Smooth muscle cell (in vitro differentiated cells): ENCODE data around the gene RLIM. TPM values are rescaled to one million over a fixed set of nuclear protein-coding genes. Genes with fewer than 3 reads are reported as not detected.
"Not testable (repeated sequence)": the region's sequence is repeated elsewhere in the genome, so short reads cannot be mapped to it uniquely, and the experiment has no call there.

Experiments used
- DNase-seq: peaks from one replicate; lab custom pipeline; 2025; ENCODE audit not compliant: unreplicated experiment; lab: John Stamatoyannopoulos, UW
- H2AFZ ChIP-seq: fragments of 200-600 bp; sonication (generic); 2 replicates; pipeline ENCODE4 v1.6.0; 2016; ENCODE audit warnings: antibody characterized with exemption, low read depth, mild to moderate bottlenecking
- H3F3A ChIP-seq: fragments of 200-600 bp; sonication (generic); 2 replicates; pipeline ENCODE4 v1.6.0; 2017; ENCODE audit warnings: antibody characterized with exemption, low read depth
- H3K27ac ChIP-seq: fragments of 200-600 bp; sonication (generic); 2 replicates; pipeline ENCODE4 v1.5.1; 2016; ENCODE audit warnings: low read depth, mild to moderate bottlenecking
- H3K27me3 ChIP-seq: fragments of 200-600 bp; sonication (generic); 2 replicates; pipeline ENCODE4 v1.6.1; 2016; ENCODE audit warnings: low read depth, mild to moderate bottlenecking
- H3K36me3 ChIP-seq: fragments of 200-600 bp; sonication (generic); 2 replicates; pipeline ENCODE4 v1.5.1; 2016; ENCODE audit warnings: low read depth
- H3K4me1 ChIP-seq: fragments of 200-600 bp; sonication (generic); 2 replicates; pipeline ENCODE4 v1.5.1; 2016; ENCODE audit warnings: low read depth
- H3K4me2 ChIP-seq: fragments of 200-600 bp; sonication (generic); 2 replicates; pipeline ENCODE4 v1.6.0; 2016; ENCODE audit warnings: mild to moderate bottlenecking
- H3K4me3 ChIP-seq: fragments of 200-600 bp; sonication (generic); 2 replicates; pipeline ENCODE4 v1.5.1; 2016; ENCODE audit warnings: mild to moderate bottlenecking
- H3K79me2 ChIP-seq: fragments of 200-600 bp; sonication (generic); 2 replicates; pipeline ENCODE4 v1.6.0; 2016; ENCODE audit warnings: low read depth, mild to moderate bottlenecking
- H3K9ac ChIP-seq: fragments of 200-600 bp; sonication (generic); 2 replicates; pipeline ENCODE4 v1.6.0; 2016; ENCODE audit warnings: low read depth
- H3K9me3 ChIP-seq: fragments of 200-600 bp; sonication (generic); replicated peaks from 2 replicates; pipeline ENCODE4 v1.5.1; 2016; ENCODE audit warnings: low read depth
- H4K20me1 ChIP-seq: fragments of 200-600 bp; sonication (generic); 2 replicates; pipeline ENCODE4 v1.6.0; 2016; ENCODE audit warnings: low read depth
- WGBS: methylation state at CpG from one replicate; pipeline ENCODE4 v1.1.7; 2016; ENCODE audit warnings: low lambda C conversion rate; 5-methylcytosine and 5-hydroxymethylcytosine counted together
- polyA plus RNA-seq: library from polyadenylated mRNA; unstranded; fragments of >200 nt; fragmentation: Nextera tagmentation; extraction: Ambion mirVana; gene quantifications from 2 replicates; pipeline ENCODE4 v1.2.1, GENCODE V29; 2016
- total RNA-seq: library from RNA; depleted of rRNA; stranded (reverse); fragments of >200 nt; gene quantifications from 2 replicates; pipeline ENCODE4 v1.2.3, GENCODE V29; 2014
- TF ChIP-seq, protein P1 (sequence below): fragments of 200-600 bp; sonication (generic); IDR thresholded peaks from 2 replicates; pipeline ENCODE4 v1.5.1; 2017; ENCODE audit warnings: borderline replicate concordance, mild to moderate bottlenecking, antibody characterized with exemption; ENCODE audit not compliant: insufficient read depth, poor library complexity, severe bottlenecking

Gene RLIM
- total RNA-seq, result 50.7 and 55.2 TPM in 2 replicates
- polyA plus RNA-seq, result 9.9 and 12.8 TPM in 2 replicates

DNA sequence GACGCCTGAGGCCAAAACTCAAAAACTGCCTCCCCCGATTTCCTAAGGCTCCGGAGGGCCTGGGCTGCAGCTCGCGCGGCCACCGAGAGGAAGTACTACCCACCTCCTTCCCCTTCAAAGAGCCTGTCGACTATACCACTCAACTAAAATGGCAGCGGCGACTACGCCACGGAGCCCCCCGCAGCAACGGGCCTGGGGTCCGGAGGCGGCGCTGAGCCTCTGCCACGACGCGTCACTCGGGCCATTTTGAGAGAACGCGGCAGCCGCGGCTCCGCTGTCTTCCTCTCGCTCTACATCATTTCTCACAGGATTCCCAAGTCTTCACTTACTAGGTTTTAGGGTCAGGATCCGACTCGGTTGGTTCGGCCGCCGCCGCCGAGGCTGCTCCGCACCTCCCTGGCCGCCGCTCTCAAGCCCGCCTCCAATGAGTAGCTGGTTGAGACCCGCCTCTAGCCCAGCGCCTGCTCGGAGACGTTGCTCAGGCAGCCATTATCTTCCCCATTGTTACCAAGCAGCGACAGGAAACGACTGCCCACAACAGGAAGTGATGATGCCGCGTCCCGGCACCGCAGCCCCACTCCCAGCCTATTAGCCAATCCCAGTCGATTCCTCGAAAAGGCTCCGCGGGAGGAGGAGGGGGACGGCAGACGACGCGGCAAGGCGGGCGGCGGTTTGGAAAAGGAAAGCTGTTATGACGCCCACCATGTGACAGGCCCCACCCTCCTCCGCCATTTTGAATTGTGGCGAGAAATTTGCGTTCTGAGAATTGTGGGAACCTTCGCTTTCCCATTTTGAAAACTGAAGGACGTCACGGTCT, at the start of gene RLIM:
RLIM (minus strand) TSS at position 532 of the 817 bp plus-strand sequence. CDS start 18,647 bp downstream, outside the sequence.
- Histone ChIP-seq H3K9me3 (no peaks in the 10 kb centered on the region), H4K20me1 (peaks cover 39% of the 10 kb centered on the region), H3K36me3 (no peaks in the 10 kb centered on the region), H3K79me2 (peaks cover 50% of the 10 kb centered on the region), H2AFZ (peak within 1 kb of the TSS; percentile 93), H3K27me3 (no peaks in the 10 kb centered on the region), H3F3A (no peaks in the 10 kb centered on the region), H3K9ac (peak within 1 kb of the TSS; percentile 99), H3K4me2 (peak within 1 kb of the TSS; percentile 87), H3K4me1 (peaks cover 5% of the 10 kb centered on the region), H3K27ac (peak within 1 kb of the TSS; percentile 97), H3K4me3 (peak within 1 kb of the TSS; percentile 88)
- peak; percentile 57 for DNase-seq
- TF ChIP-seq, protein P1, sequence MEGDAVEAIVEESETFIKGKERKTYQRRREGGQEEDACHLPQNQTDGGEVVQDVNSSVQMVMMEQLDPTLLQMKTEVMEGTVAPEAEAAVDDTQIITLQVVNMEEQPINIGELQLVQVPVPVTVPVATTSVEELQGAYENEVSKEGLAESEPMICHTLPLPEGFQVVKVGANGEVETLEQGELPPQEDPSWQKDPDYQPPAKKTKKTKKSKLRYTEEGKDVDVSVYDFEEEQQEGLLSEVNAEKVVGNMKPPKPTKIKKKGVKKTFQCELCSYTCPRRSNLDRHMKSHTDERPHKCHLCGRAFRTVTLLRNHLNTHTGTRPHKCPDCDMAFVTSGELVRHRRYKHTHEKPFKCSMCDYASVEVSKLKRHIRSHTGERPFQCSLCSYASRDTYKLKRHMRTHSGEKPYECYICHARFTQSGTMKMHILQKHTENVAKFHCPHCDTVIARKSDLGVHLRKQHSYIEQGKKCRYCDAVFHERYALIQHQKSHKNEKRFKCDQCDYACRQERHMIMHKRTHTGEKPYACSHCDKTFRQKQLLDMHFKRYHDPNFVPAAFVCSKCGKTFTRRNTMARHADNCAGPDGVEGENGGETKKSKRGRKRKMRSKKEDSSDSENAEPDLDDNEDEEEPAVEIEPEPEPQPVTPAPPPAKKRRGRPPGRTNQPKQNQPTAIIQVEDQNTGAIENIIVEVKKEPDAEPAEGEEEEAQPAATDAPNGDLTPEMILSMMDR, result no peak
- WGBS, result 39% methylated on average over 65 of the region's 66 CpGs

- no peaks in the 10 kb centered on the region for H3K27me3 ChIP-seq
- H3K4me2 ChIP-seq, result peak overlapping the region; percentile 12
- TF ChIP-seq, protein P1, result no peak
- H3K4me1 ChIP-seq, result no peaks in the 10 kb centered on the region
- peak overlapping the region; percentile 30 for H2AFZ ChIP-seq
- no peaks in the 10 kb centered on the region for H4K20me1 ChIP-seq
- H3K36me3 ChIP-seq, result no peaks in the 10 kb centered on the region
- no peaks in the 10 kb centered on the region for H3K79me2 ChIP-seq
- DNase-seq, result no peak
- H3K27ac ChIP-seq, result peak overlapping the region; percentile 42
- H3K9ac ChIP-seq, result no peak overlapping the region
- no peaks in the 10 kb centered on the region for H3F3A ChIP-seq
- no peak overlapping the region for H3K4me3 ChIP-seq
- H3K9me3 ChIP-seq, result no peaks in the 10 kb centered on the region
- WGBS, result 67% methylated on average over 6 of the region's 6 CpGs
Observed at GRCh38 chrX:74656079-74656745, 41.8 kb upstream of the RLIM start.

DNA sequence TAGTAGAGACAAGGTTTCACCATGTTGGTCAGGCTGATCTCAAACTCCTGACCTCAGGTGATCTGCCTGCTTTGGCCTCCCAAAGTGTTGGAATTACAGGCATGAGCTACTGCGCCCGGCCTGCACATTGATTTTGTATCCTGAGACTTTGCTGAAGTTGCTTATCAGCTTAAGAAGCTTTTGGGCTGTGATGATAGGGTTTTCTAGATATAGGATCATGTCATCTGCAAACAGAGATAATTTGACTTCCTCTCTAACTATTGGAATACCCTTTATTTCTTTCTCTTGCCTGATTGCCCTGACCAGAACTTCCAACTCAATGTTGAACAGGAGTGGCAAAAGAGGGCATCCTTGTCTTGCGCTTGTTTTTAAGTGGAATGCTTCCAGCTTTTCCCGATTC, 40.5 kb upstream of the RLIM start:
- H3K27me3 ChIP-seq, H3K79me2 ChIP-seq, H3K27ac ChIP-seq, H3K9me3 ChIP-seq, H3F3A ChIP-seq, H3K36me3 ChIP-seq, H3K4me2 ChIP-seq, H2AFZ ChIP-seq, H3K9ac ChIP-seq, H3K4me3 ChIP-seq, H3K4me1 ChIP-seq, H4K20me1 ChIP-seq, DNase-seq: not testable (repeated sequence)
- WGBS, result 82% methylated on average over 4 of the region's 4 CpGs

GRCh38 chrX:74636749-74637314, 22.4 kb upstream of the RLIM start:
- Histone ChIP-seq H3K36me3 (no peaks in the 10 kb centered on the region), H3K27me3 (no peaks in the 10 kb centered on the region), H3K27ac (no peak overlapping the region), H4K20me1 (no peaks in the 10 kb centered on the region), H3F3A (no peaks in the 10 kb centered on the region), H3K9me3 (no peaks in the 10 kb centered on the region), H3K4me1 (no peaks in the 10 kb centered on the region), H2AFZ (no peak overlapping the region), H3K4me2 (no peak overlapping the region), H3K9ac (no peak overlapping the region), H3K4me3 (no peak overlapping the region), H3K79me2 (no peaks in the 10 kb centered on the region)
- 72% methylated on average over 9 of the region's 9 CpGs for WGBS
- TF ChIP-seq, protein P1, result no peak
- no peak for DNase-seq
